Suppressor macrophage (primary cell): ENCODE results near the gene GDAP2.
A peak's percentile ranks its signal among the peaks of the same experiment; 100 is the strongest.
"Not testable (repeated sequence)": the region's sequence is repeated elsewhere in the genome, so short reads cannot be mapped to it uniquely, and the experiment has no call there.

ENCODE experiments used
- DNase-seq, 4 experiments: peaks; one replicate each; pipeline ENCODE4 v3.0.0-alpha.2; 2020 to 2022

The GDAP2 gene

GRCh38 chr1:117899801-117900200 is 29.6 kb downstream of the GDAP2 start:
- DNase-seq = no peak

- DNase-seq = no peak
These were observed 31.9 kb downstream of the GDAP2 start for GRCh38 chr1:117897551-117897950.

- peak; percentile 83 to 86 (median 84) for DNase-seq
These were observed 33.8 kb downstream of the GDAP2 start for GRCh38 chr1:117895482-117896114.

- DNase-seq = no peak
These were observed 35.3 kb downstream of the GDAP2 start for GRCh38 chr1:117894078-117894477.

- no peak for DNase-seq
These were observed 36.9 kb downstream of the GDAP2 start for GRCh38 chr1:117892512-117892911.

- no peak for DNase-seq
These were observed 39.0 kb downstream of the GDAP2 start for GRCh38 chr1:117890452-117890851.

GRCh38 chr1:117886101-117886795 is 43.2 kb downstream of the GDAP2 start:
- DNase-seq = no peak

- DNase-seq = no peak
These were observed 45.8 kb downstream of the GDAP2 start for GRCh38 chr1:117883616-117884015.

- DNase-seq = no peak
These were observed 50.1 kb downstream of the GDAP2 start for GRCh38 chr1:117879284-117879683.

GRCh38 chr1:117877823-117878222 is 51.6 kb downstream of the GDAP2 start:
- DNase-seq = no peak

- DNase-seq = no peak
These were observed 58.4 kb downstream of the GDAP2 start for GRCh38 chr1:117871013-117871412.

GRCh38 chr1:117861694-117862093 is 67.7 kb downstream of the GDAP2 start:
- no peak for DNase-seq

- DNase-seq = no peak
These were observed 68.4 kb downstream of the GDAP2 start for GRCh38 chr1:117860896-117861610.

- DNase-seq = no peak
These were observed 69.5 kb downstream of the GDAP2 start for GRCh38 chr1:117859901-117860300.

- no peak for DNase-seq
These were observed 72.0 kb downstream of the GDAP2 start for GRCh38 chr1:117857418-117857817.

GRCh38 chr1:117852853-117853553 is 76.4 kb downstream of the GDAP2 start:
- no peak for DNase-seq

GRCh38 chr1:117851687-117852086 is 77.7 kb downstream of the GDAP2 start:
- DNase-seq = no peak

- no peak for DNase-seq
These were observed 82.6 kb downstream of the GDAP2 start for GRCh38 chr1:117846674-117847425.

- not testable (repeated sequence) for DNase-seq
These were observed 84.9 kb downstream of the GDAP2 start for GRCh38 chr1:117844478-117844877.

GRCh38 chr1:117843791-117844190 is 85.6 kb downstream of the GDAP2 start:
- no peak for DNase-seq

- no peak for DNase-seq
These were observed 86.8 kb downstream of the GDAP2 start for GRCh38 chr1:117842408-117843170.
